ENCODE measurements around the gene IST1.

DNA sequence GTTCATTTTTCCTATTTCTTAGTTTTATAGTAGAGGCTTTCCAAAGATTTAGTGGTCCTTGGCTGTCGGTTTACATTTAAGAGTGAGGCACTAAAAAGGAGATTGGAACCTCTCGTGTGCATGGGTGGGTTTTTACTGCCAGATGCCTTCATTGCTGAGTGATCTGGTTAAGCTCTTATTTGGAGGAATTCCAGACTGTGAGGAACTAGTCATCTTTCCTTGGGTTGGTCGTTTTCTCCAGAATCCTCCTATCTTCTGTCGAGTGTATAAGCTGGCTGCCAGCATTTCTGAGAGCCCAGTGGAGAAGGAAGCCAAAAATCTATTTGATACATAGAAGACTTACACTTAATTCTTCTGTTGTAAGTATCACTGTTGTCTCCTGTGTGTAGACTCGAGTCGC is 22.6 kb downstream of the IST1 start:
- TF ChIP-seq EZH2 (IDR thresholded peaks at IDR 0.05; ENCODE audit: insufficient read depth, poor library complexity, severe bottlenecking) (no peak), EZH2phosphoT487 (IDR thresholded peaks at IDR 0.05; ENCODE audit: insufficient read depth, low read depth) (no peak)
